Amygdala (tissue), 56 donors: ENCODE measurements around the gene PCCA.
"Not testable (repeated sequence)": the region's sequence is repeated elsewhere in the genome, so short reads cannot be mapped to it uniquely, and the experiment has no call there.

ENCODE experiments used
- DNase-seq, 56 donors: peaks; one replicate each; lab custom pipeline; 2025; lab: John Stamatoyannopoulos, UW

Gene PCCA

DNA sequence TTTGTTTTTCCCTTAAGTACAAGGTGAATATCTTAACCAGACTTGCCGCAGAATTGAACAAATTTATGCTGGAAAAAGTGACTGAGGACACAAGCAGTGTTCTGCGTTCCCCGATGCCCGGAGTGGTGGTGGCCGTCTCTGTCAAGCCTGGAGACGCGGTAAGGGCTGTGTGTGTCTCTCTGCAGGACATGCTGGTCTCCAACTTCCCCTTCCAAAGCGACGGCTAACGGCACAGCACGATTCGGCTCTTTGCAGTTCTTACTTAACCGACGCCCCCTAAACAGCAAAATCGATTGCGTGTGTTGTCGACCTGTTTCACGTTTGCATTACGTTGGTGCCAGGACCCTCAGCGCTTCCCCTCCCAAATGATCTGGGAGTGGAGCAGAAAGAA, 426.5 kb downstream of the PCCA start:
- DNase-seq = no peak

DNA sequence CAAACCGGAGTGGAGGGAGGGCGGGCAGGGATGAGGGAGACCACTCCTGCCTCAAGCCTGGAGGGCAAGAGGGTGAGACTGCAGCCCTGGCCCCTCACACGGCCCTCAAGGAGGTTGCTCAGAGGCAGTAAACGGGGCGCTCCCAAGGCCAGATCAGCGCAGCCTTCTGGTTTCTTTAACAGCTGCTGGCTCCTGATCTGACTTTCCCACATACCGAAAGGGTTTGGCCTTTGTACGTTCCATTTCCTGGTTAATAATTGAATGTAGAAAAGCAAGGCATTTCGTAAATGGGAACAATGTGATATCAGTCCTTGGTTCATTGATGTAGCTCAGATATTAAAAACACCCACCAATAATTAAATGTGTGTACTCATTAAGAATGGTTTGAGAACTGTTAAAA, 428.2 kb downstream of the PCCA start:
- DNase-seq = no peak

- no peak for DNase-seq
Measured at GRCh38 chr13:100517728-100518127, 428.8 kb downstream of the PCCA start.

DNA sequence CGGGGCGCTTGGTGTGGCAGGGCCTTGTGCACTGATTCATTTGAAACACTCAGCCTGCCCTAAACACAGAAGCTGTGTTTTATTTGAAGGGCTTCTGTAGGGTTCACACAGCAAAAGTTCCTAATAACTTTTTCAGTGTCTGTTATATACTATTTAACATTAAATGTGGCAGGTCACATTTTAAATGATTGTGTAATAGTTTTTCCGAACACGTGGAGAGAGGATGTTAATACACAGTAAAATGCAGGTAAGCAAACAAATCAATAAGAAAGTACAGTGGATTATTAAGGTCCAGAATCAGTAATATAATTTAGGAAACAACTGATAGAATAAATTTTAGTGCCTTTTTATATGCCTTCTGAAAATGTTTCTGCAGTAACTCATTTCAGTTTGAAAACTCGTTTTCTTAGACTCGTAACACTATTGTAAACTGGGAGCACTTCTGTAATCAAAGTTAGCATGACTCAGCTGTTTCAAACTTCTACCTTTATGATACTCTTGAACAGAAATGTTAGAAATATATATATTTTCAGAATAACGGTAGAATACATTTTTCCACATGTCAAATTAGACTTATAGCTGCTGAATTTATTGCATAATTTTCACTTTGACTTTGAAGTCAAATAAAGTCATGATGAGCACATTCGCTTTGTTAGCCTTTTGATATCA, 429.6 kb downstream of the PCCA start:
- no peak for DNase-seq

DNA sequence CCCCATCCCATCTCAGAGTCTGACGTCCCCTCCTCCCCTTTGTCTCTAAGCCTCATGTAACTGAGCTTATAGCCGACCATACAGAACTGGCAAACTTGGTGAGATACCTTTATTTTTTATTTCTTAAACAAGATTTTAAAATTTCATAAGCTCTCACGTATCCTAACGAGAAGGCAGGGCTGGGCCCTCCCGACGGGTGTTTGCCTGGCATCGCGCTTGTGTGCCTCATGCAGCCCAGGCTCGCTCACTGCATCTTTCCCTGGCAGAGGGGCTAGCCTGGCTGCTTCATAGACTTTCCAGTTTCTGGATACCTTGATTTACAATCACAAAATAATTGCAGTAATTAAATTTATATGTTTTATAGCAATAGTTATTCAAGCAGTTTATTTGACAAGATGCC, 430.7 kb downstream of the PCCA start:
- DNase-seq = no peak

GRCh38 chr13:100520936-100521850, 432.3 kb downstream of the PCCA start:
- DNase-seq = no peak

DNA sequence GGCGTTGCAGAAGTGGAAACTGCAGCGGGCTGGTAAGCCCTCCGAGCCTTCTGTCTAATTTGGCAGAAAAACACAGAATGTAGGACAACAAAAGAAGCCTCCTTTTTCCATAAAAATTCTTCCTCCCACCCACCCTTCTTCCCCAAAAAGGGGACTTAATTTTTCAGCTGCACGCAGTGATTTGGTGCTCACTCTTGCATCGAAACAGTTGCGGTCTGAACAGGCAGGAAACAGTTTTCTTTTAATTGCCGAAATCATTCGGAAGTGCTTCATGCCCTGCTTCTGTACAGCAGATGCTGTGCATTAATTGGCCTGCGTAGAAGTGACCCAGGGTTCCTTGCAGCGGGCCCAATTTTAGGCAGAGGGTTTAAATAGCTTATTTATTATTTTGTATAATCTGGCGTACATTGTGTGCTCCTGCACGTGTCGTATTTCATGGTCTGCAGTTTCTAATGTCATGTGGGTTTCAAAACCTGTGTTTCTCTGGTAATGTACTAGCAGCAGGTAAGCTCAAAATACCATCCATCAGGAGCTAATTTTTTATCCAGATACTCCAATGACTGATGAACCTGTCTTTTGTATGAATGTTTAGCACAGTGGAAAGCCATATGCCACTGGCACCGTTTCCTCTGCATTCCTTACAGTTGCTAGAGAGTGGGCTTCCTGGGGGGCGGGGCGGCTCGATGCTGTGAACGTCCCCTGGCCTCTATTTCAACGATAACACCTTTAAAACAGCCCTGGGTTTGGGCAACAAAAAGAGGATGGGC, 433.1 kb downstream of the PCCA start:
- no peak for DNase-seq

- no peak for DNase-seq
Measured at GRCh38 chr13:100522618-100523309, 433.9 kb downstream of the PCCA start.

DNA sequence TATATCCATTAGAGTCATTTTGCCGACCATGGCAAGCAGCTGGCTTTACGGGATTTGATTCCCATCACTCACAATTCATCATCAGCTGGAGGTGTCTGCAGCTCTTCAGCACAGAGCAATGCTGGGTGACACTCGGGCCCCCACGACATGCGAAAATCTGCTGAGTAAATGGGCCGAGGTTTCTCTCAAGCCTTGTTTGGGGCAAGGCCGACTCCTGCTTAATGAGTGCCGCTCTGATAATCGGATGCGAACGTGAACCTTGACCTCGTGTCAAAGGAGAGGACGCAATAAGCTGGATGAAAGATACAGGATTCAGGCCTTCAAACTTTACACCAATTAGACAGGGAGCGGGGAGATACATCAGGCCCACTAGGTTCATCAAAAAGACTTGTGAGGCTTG, 434.5 kb downstream of the PCCA start:
- no peak for DNase-seq

DNA sequence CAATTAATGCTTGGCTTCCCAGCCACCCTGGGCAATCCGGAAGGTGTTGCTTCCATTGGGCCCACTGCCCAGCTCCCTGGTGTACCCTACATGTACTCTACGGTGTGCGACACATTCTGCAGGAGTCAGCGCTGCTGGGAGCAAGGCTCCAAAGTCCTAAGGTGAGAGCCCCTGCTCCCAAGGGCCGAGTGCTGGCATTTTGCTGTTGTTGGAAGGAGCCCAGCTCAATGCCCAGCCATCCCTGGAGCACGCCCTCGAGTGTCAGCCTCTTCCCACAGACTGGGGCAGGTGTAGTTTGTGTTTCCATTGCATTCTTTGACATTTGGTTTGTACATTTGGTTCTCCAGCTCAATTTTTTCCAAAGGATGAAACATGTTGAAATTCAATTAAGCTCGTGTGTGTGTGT, 435.1 kb downstream of the PCCA start:
- DNase-seq = no peak

- not testable (repeated sequence) for DNase-seq
Measured at GRCh38 chr13:100524688-100525087, 435.8 kb downstream of the PCCA start.

DNA sequence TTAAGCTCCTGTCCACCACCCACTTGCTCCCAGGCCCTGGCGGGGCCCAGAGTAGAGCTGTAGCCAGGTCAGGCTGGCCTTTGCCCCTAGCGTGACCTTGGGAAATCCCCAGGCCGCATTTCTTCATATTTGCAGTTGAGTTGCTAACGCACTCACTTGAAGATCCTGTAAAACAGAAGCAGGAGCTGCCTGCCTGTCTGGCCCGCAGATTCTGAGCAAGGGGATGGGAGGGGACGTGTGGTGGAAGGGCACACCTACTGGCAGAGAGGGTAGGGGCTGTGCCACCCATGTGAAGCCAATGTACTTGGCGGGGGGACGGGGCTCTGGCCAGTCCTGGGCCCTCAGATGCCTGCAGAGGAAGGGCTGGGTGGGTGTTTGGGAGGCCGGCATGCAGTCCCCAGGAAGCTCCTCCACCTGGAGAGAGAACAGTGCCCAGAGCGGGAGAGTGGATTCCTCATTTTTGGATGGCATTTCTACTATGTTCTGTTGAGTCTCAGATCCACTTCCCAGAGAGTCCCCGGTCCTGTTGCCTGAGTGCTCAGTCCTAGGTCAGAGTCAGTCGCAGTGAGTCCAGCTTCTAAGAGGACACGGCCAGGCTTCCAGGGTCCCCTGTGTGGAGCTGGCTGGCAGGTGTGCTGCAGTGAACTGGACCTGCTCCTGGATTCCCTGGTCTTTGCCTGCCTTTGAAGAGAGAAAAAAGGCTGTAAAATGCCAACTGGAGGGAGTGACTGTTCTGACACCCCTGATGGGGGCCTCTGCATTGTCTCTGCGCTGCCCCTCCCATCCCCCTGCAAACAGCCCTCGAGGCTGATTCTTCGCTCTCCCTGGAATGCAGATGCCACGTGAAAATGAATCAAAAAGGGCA, 436.8 kb downstream of the PCCA start:
- DNase-seq = no peak

GRCh38 chr13:100526318-100527000, 437.6 kb downstream of the PCCA start:
- no peak for DNase-seq

DNA sequence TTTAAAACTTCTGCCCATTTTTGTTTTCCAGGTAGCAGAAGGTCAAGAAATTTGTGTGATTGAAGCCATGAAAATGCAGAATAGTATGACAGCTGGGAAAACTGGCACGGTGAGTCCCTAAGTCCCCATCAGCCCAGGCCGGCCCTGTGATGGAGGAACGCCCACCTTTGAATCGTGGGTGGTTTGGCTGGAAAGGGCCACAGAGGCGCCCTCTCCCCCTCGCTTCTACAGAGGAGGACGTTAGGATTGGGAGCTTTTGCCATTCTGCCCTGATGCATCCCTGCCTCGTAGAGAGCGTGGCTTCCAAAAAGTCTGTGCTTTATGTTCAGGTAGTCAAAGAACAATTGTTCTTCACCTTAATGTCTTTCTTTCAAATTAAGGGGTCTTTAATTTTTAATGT, 438.8 kb downstream of the PCCA start:
- DNase-seq = no peak

GRCh38 chr13:100528353-100528752, 439.5 kb downstream of the PCCA start:
- DNase-seq = no peak

- no peak for DNase-seq
Measured at GRCh38 chr13:100528820-100529219, 439.9 kb downstream of the PCCA start.

DNA sequence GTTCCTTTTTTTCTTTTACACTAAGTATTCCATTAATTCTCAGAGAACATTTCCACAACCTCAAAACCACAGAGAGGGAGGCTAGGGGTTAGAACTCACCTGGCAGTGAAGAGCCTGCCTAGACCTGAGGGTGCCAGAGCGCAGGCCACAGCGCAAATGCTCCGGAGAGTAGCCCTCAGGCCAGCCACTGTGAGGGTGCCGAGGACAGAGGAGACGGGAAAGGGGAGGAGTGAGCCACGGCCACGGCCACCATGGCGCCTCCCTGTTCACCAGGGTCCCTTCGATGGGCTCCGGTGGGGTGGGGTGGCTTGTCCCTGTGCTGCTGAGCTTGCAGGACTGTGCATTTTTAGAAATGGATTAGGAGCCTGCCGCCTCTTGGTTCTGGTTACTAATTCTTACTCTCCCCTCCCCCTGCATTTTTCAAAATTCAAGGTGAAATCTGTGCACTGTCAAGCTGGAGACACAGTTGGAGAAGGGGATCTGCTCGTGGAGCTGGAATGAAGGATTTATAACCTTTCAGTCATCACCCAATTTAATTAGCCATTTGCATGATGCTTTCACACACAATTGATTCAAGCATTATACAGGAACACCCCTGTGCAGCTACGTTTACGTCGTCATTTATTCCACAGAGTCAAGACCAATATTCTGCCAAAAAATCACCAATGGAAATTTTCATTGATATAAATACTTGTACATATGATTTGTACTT, 440.9 kb downstream of the PCCA start:
- no peak for DNase-seq

DNA sequence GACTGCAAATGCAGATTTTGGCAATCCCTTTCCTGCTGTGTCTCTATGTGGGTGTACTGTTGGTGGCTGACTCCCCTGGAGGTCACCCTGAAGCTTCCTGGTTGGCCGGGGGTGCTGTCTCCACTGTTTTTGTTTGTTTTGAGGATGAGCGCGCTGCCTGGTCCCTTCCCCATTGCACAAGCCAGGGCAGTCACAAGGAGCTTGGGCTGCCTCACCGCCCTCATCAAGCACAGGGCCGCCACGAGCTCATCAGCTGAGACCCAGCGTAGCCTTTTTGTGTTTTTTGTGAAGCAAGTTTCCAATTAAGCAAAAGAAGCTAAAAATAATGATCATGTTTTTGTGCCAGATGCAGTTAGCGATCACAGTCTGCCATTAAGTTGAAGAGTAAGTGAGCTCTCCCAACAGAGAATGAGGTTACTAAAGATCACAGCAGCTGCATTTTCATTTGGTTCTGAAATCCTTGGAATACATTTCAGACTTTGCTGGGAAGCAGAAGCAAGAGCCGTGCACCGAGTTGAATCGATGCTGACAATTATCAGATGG, 441.8 kb downstream of the PCCA start:
- peak in 24 of 56 donors; percentile 7 to 64 (median 25) for DNase-seq
